Ureter (tissue), 1 donor: ENCODE measurements around the gene INSRR. TPM values are rescaled to one million over a fixed set of nuclear protein-coding genes. Genes with fewer than 3 reads are reported as not detected.
A peak's percentile ranks its signal among the peaks of the same experiment; 100 is the strongest.

Experiments
- DNase-seq: peaks from one replicate; pipeline ENCODE4 v3.0.0-alpha.2; 2020; ENCODE audit warnings: low spot score
- total RNA-seq: library from RNA; stranded (reverse); gene quantifications from one replicate; pipeline ENCODE4 v1.2.4, GENCODE V29; 2023
- donor health status: DM: yes; HTN: yes; CAD: no.

Gene INSRR
- total RNA-seq, 1 donor from 2014 or later: 0.13 TPM

DNA sequence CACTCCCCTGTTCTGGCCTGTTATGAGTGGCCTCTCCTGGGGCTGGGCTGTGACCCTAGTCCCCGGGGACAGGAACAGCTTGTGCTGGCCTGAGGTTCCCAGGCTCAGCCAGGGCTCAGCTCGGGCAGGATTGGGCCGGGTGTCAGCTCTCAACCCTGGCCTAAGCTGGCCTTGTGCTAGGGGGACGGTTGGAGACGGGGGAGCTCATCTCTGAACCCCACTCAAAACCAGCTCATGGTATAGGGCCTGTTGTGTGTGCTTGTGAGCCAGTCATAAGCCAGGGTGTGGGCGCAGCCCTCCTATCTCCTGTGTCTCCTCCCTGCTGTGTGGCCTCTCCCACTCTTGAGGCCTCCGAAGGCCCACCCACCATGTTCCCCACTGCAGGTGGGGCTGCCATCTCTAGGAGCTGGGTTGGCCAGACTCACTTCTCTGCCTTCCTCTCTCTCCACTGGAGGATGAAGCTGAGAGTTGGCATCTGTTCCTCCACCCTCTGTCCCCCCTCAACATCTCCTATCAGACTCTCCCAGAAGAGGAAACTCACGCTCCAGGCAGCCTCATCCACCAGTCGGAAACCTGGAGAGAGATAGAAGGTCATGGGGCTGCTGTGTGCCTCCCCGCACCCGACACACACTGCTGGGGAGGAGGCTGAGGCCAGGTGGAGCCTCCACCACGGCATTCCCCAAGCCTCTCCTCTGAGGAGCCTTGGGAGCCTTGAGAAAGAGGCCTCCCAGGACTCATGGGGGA lies 36.0 kb upstream of the INSRR start:
- DNase-seq: no peak

DNA sequence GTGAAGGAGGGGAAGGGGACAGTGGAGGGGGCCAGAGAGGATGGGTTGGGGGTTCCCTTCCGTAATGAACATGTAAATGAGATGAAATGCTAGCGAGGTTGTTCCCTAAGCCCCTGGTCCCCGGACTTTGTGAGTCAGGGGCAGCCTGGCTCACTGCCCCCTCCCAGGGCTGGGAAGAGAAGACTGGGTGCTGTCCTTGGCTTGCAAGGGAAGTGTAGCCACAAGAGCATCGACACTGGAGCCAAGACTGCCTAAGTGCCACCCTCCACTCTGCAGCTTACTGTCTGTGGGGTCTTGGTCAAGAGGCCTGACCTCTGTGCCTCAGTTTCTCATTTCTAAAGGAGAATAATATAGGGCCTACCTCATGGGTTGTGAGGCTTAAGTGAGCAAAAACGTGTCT lies 35.1 kb upstream of the INSRR start:
- DNase-seq: no peak

DNA sequence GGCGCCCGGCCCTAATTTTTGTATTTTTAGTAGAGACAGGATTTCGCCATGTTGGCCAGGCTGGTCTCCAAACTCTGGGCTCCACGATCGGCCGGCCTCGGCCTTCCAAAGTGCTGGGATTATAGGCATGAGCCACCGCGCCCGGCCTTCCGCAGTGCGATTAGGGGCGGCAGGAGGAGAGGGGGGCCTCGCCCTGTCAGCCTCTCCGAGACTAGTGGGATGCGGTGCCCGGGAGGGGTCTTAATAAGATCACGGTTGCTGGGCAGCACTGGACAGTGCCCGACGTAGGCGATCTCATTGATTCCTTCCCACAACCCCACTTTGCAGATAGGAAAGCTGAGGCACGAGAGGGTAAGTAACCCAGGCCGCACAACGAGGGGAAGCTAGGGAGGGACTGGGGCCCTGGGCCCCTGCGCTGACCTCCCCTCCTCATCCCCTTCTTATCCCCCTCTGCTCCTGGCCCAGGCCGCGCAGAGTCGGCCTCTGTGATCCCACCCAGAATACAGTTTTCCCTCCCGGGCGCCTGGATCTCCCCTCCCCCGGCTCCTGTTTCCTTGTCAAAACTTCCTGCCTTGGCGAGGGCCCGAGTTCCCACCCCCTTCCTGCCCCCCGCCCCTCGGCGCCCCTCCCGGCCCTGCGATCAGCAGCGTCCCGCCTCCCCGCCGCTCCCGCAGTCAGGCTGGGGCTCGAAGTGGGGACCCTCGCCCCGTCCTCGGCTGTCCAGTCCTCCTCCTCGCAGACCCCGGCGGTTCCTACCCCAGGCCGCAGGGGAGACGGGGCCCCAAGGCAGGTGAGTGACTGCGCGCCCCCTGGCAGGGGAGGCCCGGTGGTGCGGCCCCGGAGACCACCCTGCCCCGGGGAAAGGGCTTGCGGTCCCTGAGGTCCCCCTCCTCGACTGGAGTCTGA lies 34.4 kb upstream of the INSRR start, which contains the start of gene PEAR1:
TSS of gene PEAR1 (plus strand) at position 671 of the 906 bp plus-strand sequence. CDS start 10,209 bp downstream, outside the sequence.
- peak; percentile 51 for DNase-seq

DNA sequence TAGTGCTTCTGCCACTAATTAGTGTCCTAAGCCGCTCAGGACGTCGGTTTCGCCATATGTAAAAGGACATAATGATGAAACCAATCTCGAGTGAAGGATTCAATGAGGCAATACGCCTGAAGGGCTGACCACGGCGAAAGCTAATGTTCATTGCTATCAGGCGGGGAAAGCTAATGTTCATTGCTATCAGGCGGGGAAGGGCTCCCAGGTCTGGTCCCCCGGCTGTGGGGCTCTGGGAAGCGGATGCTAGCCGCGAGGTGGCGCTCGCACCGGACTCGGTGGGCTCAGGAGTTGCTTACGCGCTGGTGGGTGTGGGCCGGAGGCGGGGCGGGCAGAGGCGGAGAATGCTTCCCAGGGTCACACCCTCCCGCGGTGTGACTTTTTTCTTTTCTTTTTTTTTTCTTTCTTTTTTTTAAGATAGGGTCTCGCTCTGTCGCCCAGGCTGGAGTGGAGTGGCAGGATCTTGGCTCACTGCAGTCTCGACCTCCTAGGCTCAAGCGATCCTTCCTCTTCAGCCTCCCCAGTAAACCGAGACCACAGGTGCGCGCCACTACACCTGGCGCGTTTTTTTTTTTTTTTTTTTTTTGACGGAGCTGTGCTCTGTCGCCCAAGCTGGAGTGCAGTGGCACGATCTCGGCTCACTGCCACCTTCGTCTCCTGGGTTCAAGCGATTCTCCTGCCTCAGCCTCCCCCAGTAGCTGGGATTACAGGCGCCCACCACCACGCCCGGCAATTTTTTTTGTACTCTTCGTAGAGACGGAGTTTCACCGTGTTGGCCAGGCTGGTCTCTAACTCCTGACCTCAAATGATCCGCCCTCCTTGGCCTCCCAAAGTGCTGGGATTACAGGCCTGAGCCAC lies 33.5 kb upstream of the INSRR start:
- DNase-seq: peak; percentile 90

DNA sequence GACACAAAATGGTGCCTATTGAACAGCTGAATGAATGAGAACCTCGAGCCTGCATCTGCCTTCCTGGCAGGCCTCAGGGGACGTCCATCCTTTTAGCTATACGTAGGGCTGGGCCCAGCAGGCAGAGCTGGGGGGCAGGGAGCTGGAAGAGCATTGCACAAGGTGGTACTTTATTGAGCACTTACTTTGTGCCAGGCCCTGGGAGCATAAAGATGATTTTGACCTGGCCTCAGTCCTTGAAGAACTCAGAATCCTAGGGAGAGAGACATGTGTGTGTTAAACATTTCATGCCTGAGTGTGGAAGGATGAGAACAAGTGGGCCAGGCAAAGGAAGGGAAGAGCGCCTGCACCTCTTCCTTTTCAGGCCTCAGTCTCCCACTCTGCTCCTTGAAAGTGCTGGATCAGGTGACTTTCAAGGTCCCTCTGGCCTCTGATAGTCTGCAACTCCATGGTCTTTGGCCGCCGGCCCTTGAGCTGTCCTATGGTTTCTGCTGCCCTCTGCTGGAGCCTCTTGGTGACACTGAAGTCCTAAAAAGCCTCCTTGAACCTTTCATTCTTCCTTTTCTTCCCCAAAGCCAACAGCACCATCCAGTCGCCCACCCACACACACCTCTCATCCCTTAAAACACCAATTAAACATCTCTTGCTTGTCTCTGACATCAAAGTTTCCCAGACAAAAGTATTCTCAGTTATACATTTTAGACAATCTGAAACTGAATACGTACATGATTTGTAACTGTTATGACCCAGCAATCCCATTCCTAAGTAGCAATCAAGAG lies 31.1 kb upstream of the INSRR start:
- DNase-seq: peak; percentile 80

DNA sequence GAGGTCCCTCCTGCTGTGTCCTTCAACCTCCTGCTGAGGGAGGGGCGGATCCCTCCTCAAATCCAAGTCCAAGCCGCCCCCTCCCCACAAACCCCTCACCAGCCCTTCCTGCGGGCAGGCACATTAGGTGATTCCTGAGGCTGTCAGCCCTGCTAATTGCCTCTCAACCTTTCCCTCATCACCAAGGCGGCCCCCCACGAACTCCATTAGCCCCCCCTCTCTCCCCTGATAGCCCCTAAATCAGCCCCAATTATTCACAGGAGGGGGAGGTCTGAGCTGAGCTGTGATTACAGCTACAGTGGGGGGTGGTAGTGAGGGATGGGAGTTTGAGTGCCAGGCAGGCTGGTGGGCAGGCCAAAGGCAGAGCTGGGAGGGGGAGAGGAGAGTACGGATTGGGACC lies 28.8 kb upstream of the INSRR start:
- no peak for DNase-seq

DNA sequence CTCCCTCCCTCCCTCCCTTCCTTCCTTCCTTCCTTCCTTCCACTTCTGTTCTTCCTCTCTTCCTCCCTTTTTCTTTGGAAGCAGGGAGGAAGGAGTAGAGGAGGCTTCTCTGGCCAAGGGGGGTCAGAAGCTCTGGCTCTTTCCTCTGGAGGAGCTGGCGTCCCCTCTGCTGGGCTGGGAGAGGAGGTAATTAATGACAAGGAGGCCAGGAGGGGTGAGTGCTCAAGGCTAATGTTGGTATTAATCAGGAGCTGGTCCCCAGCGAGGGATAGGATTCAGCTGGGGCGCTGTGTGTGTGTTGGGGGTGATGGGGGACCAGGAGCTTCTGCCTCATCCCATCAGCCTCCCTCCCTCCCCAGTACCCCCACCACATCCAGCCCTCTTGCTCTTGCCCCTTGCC lies 28.4 kb upstream of the INSRR start:
- no peak for DNase-seq

DNA sequence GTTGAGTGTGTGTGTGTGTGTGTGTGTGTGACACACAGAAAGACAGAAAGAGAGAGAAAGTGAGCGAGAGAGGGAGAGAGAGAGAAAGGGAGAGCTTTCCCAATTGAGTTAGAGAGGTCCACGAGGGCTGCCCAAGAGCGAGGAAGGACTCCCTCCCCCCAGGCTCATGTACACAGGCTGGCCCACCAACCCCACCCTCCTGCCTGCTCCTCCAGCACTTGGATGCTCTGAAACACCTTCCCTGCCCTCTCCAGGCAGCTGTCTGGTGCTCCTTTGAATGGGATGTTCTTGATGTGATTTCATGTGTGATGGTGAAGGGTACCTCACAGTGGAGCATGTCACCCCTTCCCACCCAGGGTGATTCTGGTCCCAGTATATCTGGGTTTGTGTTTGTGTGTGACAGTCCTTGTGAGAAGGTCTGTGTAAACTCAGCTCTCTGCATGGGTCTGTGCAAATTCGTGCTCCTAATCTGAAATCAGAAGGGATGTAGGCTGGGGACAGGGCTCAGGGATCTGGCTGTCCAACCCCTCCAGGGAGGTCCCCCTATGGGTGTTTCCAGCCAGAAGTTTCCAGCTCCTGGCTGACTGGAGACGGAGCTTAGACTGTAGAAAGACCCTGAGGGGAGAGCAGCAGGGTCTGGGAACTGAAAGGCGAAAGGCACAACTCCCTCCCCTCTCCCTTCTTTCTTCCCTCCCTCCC lies 27.8 kb upstream of the INSRR start:
- no peak for DNase-seq

DNA sequence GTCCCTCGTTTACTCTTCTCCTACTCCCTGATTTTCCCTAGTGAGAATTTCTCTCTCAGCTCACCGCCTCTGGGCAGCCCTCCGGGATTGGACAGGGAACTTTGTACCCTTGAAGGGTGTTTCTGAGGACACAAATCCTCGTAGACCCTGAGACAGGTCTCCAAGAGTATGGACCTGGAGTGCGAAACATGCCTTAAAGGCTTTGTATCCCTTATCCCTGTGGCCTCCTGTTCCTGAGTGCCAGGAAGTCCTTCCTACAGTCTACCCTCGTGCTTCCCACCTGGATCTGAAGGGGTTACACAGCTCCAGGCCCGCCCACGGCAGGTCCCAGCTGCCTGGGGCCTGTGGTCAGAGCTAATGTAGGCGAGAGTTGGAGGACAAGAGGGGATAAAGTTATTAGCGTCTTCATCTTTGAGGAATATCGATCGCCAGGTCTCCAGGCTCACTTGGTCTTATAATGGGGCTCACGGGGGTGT lies 27.0 kb upstream of the INSRR start:
- no peak for DNase-seq

DNA sequence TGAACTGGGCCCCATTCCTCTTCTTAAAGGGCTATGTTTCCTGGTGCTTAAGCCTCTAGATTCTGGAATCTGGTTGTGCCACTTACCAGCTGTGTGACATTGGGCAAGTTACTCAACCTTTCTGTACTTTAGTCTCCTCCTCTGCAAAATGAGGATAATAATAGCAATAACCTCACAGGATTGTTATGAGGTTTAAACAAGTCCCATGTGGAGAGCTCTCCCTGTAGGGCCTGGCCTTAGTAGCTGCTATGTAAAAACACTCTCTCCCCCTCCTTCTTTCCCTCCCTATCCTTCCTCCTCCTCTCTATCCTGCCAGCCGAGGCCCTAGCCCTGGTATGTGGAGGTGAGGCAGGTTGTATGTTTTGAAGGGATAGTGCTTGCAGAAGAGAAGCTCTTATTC lies 26.4 kb upstream of the INSRR start:
- DNase-seq: no peak

DNA sequence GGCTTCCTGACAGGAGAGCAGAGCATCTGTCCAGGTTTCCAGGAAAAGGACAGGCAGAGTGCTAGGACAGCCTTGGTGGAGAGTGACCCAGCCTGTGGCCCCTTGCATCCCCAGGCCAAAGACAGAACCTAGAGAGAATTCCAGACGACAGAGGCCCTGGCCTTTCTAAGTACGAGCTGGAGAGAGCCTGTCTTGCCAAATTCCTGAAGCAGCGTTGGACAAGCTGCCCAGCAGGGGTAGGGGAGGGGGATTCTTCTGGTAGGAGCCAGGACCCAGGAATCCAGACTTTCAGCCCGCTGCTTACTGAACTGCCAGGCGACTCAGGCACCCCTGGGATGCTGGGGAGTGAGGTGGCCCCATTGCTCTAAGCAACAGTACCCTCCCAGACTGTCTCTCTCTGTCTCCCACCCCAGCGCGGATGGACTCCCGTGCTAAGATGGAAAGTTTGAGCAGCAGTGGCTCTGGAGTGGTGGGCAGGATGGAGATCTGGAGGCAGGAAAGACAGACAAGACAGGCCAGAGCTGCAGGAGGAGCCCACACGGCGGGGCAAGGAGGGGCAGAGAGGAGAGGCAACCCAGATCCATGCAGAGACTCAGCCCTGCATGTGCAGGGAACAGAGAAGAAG lies 25.8 kb upstream of the INSRR start:
- no peak for DNase-seq

DNA sequence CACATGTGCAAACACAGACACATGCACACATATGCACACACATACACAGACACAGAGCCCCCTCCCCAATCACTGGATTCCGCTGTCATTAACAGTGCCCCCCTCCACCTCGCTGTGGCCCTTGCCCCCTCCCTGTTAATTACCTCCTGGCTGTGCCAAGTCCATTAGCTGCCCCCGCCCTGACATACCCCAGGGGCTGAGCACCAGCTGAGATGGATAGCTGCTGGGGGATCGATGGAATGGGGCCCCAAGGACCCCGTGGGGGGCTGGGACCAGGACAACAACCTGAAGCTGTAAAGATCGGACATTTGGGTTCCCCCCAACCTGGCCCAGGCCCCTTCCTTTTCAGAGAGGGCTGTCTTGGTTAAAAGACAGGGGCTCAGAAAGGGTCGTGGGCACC lies 25.0 kb upstream of the INSRR start:
- no peak for DNase-seq

DNA sequence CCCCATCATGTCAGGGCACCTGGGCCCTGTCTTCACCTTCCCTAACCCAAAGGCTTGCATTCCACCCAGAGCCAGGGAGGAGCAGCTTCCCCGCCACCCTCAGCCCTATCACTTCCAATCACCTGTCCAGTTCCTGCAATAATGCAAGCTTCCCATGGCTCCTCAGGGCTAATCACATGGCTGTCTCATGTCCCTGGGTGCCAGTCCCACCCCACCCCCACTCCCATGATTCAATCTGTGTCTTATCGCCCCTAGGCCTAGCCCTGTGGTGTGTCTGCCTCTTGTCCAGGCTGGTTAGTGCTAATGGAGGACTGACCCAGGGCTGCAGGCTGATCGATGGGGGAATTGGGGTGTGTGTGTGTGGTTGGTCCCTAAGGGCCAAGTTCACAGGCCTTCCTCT lies 23.6 kb upstream of the INSRR start:
- no peak for DNase-seq

DNA sequence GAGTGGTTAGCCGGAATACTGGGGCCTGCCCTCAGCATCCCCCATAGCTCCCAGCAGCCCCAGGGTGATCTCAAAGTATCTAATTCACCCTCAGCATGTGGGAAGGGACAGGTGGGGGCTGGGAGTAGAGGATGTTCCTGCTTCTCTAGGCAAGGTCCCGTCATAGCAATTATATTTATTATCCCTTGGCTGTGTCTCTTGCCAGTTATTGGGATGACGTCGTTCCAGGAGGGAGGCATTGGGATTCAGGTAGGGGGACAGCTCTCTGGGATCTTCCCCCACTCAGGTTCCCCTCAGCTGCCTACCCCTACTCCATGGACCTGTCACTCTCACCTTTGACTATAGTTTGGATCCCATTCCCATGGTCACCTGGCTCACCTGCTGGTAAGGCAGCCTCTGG lies 22.7 kb upstream of the INSRR start:
- DNase-seq: no peak

DNA sequence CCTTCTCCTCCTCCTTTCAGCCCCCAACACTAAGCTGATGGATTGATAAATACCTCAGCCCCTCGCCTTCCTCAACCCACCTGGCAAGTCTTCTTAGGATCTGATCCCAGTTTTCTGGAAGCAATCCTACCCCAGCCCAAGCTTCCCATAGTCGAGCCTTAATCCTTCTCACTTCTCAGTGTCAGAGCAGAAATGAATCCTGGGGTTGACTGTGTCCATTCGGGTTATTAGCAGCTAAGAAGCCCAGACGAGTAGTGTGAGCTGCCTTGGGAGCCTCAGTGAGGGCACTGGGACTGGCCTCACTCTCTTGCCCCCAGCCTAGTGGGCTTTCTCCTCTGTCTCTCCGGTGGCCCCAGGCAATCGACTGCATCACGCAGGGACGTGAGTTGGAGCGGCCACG lies 22.2 kb upstream of the INSRR start:
- DNase-seq: no peak

DNA sequence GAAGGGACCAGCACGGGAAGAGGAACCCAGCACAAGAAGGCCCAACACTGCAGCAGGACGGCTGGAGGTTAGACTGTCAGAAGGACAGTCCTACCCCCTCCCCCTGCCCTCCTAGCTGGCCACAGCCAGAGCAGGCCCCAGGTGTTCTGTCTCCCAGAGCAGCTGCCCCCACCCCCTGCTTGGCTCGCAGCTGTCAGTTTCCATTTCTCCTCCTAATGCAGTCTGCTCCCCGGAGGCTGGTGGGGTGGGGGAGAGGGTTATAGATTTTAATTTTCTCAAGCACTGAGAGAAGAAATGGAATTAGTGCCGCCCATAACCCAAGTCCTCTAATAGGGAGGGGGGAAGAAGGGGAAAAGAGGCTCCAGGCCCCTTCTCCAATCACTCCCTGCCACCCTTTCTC lies 21.6 kb upstream of the INSRR start:
- no peak for DNase-seq

DNA sequence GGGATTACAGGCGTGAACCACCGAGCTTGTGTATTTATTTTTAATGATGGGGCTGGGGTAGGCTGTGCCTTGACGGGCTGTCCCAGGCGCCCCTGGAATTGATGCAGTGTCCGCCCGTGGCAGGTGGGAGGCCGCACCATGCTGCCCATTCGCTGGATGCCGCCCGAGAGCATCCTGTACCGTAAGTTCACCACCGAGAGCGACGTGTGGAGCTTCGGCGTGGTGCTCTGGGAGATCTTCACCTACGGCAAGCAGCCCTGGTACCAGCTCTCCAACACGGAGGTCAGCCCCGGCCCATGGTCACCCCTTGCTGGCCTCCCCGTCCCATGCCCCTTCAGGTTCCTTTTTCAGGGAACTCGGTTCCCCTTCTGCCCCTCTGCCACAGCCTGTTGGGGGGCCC lies 21.0 kb upstream of the INSRR start:
- no peak for DNase-seq

DNA sequence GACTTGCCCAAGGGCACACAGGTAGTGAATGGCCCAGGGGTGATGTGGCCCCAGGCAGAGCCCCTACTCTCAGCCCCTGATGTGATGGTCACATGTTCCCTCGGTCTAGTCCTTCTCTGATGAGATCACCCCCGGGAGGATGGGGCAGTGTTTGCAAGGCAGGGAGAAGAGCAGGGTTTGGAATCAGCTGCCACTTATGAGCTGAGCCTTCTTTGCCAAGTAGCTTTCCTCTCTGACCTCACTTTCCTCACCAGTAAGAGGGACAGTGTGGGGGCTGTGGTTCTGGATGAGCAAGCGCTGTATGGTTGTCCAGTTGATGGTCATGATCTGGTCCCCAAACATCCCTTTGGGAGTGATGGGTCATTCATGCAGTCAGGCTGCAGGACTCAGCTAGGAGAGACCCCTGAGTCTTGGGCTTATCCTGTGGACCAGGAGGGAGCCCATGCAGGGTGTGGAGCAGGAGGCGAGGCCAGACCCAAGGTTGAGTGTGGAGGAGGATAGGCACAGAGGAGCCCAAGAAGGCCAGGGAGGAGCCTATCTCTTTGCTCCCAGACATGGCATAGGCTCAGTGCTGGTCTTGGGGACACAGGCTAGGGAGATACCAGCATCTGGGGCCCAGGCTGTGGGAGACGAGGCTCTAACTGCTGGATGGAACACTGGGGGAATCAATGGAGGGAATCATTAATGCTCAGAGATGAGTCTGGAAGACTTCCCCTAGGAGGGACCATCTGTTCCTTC lies 18.7 kb upstream of the INSRR start:
- no peak for DNase-seq

DNA sequence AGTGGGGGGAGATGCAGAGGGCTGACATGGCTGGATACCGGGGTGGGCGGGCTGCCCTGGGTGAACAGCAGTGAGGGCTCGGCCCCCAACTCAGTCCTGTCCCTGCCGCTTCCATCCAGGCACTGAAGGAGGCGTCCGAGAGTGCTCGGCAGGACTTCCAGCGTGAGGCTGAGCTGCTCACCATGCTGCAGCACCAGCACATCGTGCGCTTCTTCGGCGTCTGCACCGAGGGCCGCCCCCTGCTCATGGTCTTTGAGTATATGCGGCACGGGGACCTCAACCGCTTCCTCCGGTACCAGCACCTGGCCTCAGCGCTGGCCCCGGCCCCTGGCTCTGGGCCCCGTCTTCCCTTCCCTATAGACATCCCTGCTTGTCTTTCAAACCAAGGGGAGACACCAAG lies 17.4 kb upstream of the INSRR start:
- DNase-seq: no peak

DNA sequence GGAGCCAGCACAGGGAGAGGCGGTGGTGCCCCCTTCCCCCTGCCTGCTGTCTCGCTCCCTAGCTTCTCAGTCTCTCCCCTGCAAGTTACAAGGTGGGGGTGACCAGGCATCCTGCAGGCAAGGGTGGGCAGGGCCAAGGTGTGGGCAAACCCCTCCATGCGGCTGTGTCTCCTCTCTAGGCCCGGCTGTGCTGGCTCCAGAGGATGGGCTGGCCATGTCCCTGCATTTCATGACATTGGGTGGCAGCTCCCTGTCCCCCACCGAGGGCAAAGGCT lies 16.4 kb upstream of the INSRR start:
- DNase-seq: no peak
